HAP-1 (cell line): ENCODE results near the gene CLK3.
A peak's percentile ranks its signal among the peaks of the same experiment; 100 is the strongest.

Experiments
- DNase-seq, 2 experiments: peaks; one replicate each; pipeline ENCODE4 v3.0.0-alpha.2; 2016 to 2020; ENCODE audit warnings: low spot score in 2 of 2
- H3K27me3 ChIP-seq: fragments of 250-450 bp; sonication (Bioruptor Pico); 2 replicates; pipeline ENCODE4 v1.5.1; 2020; ENCODE audit warnings: low read depth, mild to moderate bottlenecking, moderate library complexity
- H3K36me3 ChIP-seq: fragments of 250-450 bp; sonication (Bioruptor Pico); replicated peaks from 2 replicates; pipeline ENCODE4 v1.5.1; 2020; ENCODE audit warnings: mild to moderate bottlenecking
- H3K4me1 ChIP-seq: fragments of 250-450 bp; sonication (Bioruptor Pico); 2 replicates; pipeline ENCODE4 v1.5.1; 2020; ENCODE audit warnings: mild to moderate bottlenecking
- H3K4me3 ChIP-seq: fragments of 250-450 bp; sonication (Bioruptor Pico); 2 replicates; pipeline ENCODE4 v1.5.1; 2020; ENCODE audit warnings: mild to moderate bottlenecking, moderate library complexity
- H3K9me3 ChIP-seq: fragments of 250-450 bp; sonication (Bioruptor Pico); 2 replicates; pipeline ENCODE4 v1.5.1; 2020; ENCODE audit warnings: mild to moderate bottlenecking, moderate library complexity
- in situ Hi-C: fragments of 300-500 bp; cut with MboI; formaldehyde crosslinking; loops from 3 replicates; pipeline ENCODE4 v1.14.3; 2020; ENCODE audit warnings: low sequenced_read_pairs, inconsistent platforms, mixed read lengths

Gene CLK3

GRCh38 chr15:74615508-74616365 lies at the start of gene CLK3:
CLK3 (plus strand) TSS chr15:74615836; CDS start chr15:74619197, 3,361 bp downstream.
- H3K9me3 ChIP-seq = no peaks in the 10 kb centered on the region
- 0 out of 2 replicates have a peak, but pooled peaks cover under 1% of the 10 kb centered on the region for H3K27me3 ChIP-seq
- H3K36me3 ChIP-seq = peaks cover 46% of the 10 kb centered on the region
- DNase-seq = peak; percentile 98 to 100
- H3K4me1 ChIP-seq = peaks cover 12% of the 10 kb centered on the region
- H3K4me3 ChIP-seq = peak within 1 kb of the TSS; percentile 99
- in situ Hi-C loops = no loop called here

- in situ Hi-C loops = no loop called here
- H3K27me3 ChIP-seq = no peaks in the 10 kb centered on the region
- no peak overlapping the region for H3K4me3 ChIP-seq
- no peak for DNase-seq
- H3K9me3 ChIP-seq = no peaks in the 10 kb centered on the region
- H3K4me1 ChIP-seq = peaks cover 10% of the 10 kb centered on the region
- H3K36me3 ChIP-seq = peaks cover 63% of the 10 kb centered on the region
Observed at GRCh38 chr15:74568594-74568993, 47.0 kb upstream of the CLK3 start.

GRCh38 chr15:74569731-74570070 lies 45.9 kb upstream of the CLK3 start:
- no peak overlapping the region for H3K4me3 ChIP-seq
- H3K36me3 ChIP-seq = peaks cover 69% of the 10 kb centered on the region
- no peak for DNase-seq
- H3K4me1 ChIP-seq = peaks cover 10% of the 10 kb centered on the region
- H3K27me3 ChIP-seq = no peaks in the 10 kb centered on the region
- in situ Hi-C loops = no loop called here
- H3K9me3 ChIP-seq = no peaks in the 10 kb centered on the region

- H3K4me1 ChIP-seq = no peaks in the 10 kb centered on the region
- H3K36me3 ChIP-seq = peaks cover 76% of the 10 kb centered on the region
Observed at GRCh38 chr15:74571191-74571590, 44.4 kb upstream of the CLK3 start.

GRCh38 chr15:74573987-74574386 lies 41.6 kb upstream of the CLK3 start:
- no peaks in the 10 kb centered on the region for H3K27me3 ChIP-seq
- no peak for DNase-seq
- no peak overlapping the region for H3K4me3 ChIP-seq
- no peaks in the 10 kb centered on the region for H3K9me3 ChIP-seq
- H3K36me3 ChIP-seq = peaks cover 73% of the 10 kb centered on the region
- no peaks in the 10 kb centered on the region for H3K4me1 ChIP-seq
- in situ Hi-C loops = no loop called here

More at GRCh38 chr15:74571191-74571590, 44.4 kb upstream of the CLK3 start:
- Histone ChIP-seq H3K9me3 (no peaks in the 10 kb centered on the region), H3K4me3 (no peak overlapping the region), H3K27me3 (no peaks in the 10 kb centered on the region)
- in situ Hi-C loops = no loop called here
- no peak for DNase-seq

GRCh38 chr15:74578496-74578994 lies 37.1 kb upstream of the CLK3 start:
- no peaks in the 10 kb centered on the region for H3K27me3 ChIP-seq
- in situ Hi-C loops = no loop called here
- no peak for DNase-seq

GRCh38 chr15:74579001-74579400 lies 36.6 kb upstream of the CLK3 start:
- in situ Hi-C loops = no loop called here
- Histone ChIP-seq H3K36me3 (peaks cover 65% of the 10 kb centered on the region), H3K4me1 (peaks cover 8% of the 10 kb centered on the region), H3K4me3 (no peak overlapping the region), H3K9me3 (no peaks in the 10 kb centered on the region), H3K27me3 (no peaks in the 10 kb centered on the region)
- DNase-seq = no peak

More at GRCh38 chr15:74578496-74578994, 37.1 kb upstream of the CLK3 start:
- peaks cover 8% of the 10 kb centered on the region for H3K4me1 ChIP-seq
- H3K4me3 ChIP-seq = no peak overlapping the region
- no peaks in the 10 kb centered on the region for H3K9me3 ChIP-seq
- H3K36me3 ChIP-seq = peaks cover 65% of the 10 kb centered on the region

- no peaks in the 10 kb centered on the region for H3K9me3 ChIP-seq
- no peak for DNase-seq
- no peak overlapping the region for H3K4me3 ChIP-seq
- peaks cover 65% of the 10 kb centered on the region for H3K36me3 ChIP-seq
- in situ Hi-C loops = no loop called here
- H3K27me3 ChIP-seq = no peaks in the 10 kb centered on the region
- peaks cover 8% of the 10 kb centered on the region for H3K4me1 ChIP-seq
Observed at GRCh38 chr15:74580538-74581350, 34.9 kb upstream of the CLK3 start.

GRCh38 chr15:74584204-74584603 lies 31.4 kb upstream of the CLK3 start:
- in situ Hi-C loops = no loop called here
- Histone ChIP-seq H3K27me3 (no peaks in the 10 kb centered on the region), H3K4me3 (no peak overlapping the region), H3K4me1 (peaks cover 8% of the 10 kb centered on the region), H3K36me3 (peaks cover 64% of the 10 kb centered on the region), H3K9me3 (no peaks in the 10 kb centered on the region)
- no peak for DNase-seq

- Histone ChIP-seq H3K4me1 (peaks cover 8% of the 10 kb centered on the region), H3K36me3 (peaks cover 69% of the 10 kb centered on the region), H3K4me3 (no peak overlapping the region), H3K9me3 (no peaks in the 10 kb centered on the region), H3K27me3 (no peaks in the 10 kb centered on the region)
- in situ Hi-C loops = no loop called here
- no peak for DNase-seq
Observed at GRCh38 chr15:74584779-74585178, 30.9 kb upstream of the CLK3 start.

- H3K9me3 ChIP-seq = no peaks in the 10 kb centered on the region
- H3K36me3 ChIP-seq = peaks cover 69% of the 10 kb centered on the region
- DNase-seq = no peak
- no peak overlapping the region for H3K4me3 ChIP-seq
- in situ Hi-C loops = no loop called here
- H3K27me3 ChIP-seq = no peaks in the 10 kb centered on the region
- peaks cover 8% of the 10 kb centered on the region for H3K4me1 ChIP-seq
Observed at GRCh38 chr15:74585191-74585590, 30.4 kb upstream of the CLK3 start.

GRCh38 chr15:74585857-74586256 lies 29.8 kb upstream of the CLK3 start:
- DNase-seq = no peak
- no peak overlapping the region for H3K4me3 ChIP-seq
- H3K4me1 ChIP-seq = peaks cover 7% of the 10 kb centered on the region
- H3K36me3 ChIP-seq = peaks cover 70% of the 10 kb centered on the region
- no peaks in the 10 kb centered on the region for H3K9me3 ChIP-seq
- in situ Hi-C loops = no loop called here
- H3K27me3 ChIP-seq = no peaks in the 10 kb centered on the region

- no peaks in the 10 kb centered on the region for H3K9me3 ChIP-seq
- no peaks in the 10 kb centered on the region for H3K27me3 ChIP-seq
- in situ Hi-C loops = no loop called here
- no peak for DNase-seq
- peaks cover 88% of the 10 kb centered on the region for H3K36me3 ChIP-seq
- no peak overlapping the region for H3K4me3 ChIP-seq
- no peaks in the 10 kb centered on the region for H3K4me1 ChIP-seq
Observed at GRCh38 chr15:74589826-74590225, 25.8 kb upstream of the CLK3 start.

- Histone ChIP-seq H3K9me3 (no peaks in the 10 kb centered on the region), H3K4me3 (no peak overlapping the region), H3K27me3 (no peaks in the 10 kb centered on the region), H3K36me3 (peaks cover 79% of the 10 kb centered on the region), H3K4me1 (no peaks in the 10 kb centered on the region)
- no peak for DNase-seq
- in situ Hi-C loops = no loop called here
Observed at GRCh38 chr15:74592222-74592621, 23.4 kb upstream of the CLK3 start.
